ENCODE results near the gene DCD. TPM values are rescaled to one million over a fixed set of nuclear protein-coding genes. Genes with fewer than 3 reads are reported as not detected.

The DCD gene
- total and polyA plus RNA-seq, 2 of the 8 experiments (the other 6 are each of a cell fraction or from before 2014, with no cell fraction given): not detected

DNA sequence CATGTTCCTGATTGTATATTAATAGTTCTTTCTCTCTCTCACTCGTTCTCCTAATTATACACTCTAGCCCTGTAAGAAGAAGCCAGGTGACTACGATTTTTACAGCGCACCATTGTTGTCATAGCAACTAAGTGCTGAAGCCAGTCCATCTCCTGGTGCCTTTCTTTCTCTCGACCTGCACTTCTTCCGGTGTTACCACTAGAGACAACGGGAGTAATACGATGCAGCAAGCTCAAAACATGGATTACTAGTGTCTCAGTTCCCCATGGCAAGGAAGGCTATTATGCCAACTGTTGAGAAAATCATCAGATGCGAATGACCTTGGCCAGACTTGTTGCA is 40.8 kb upstream of the DCD start (continued):
- TF ChIP-seq SAP30 (IDR thresholded peaks at IDR 0.05; ENCODE audit: insufficient read depth, insufficient replicate concordance, low read length) (no peak), KDM4A (IDR thresholded peaks at IDR 0.05; ENCODE audit: low read depth, low read length, severe bottlenecking) (no peak), TEAD4 (IDR thresholded peaks at IDR 0.05; ENCODE audit: low read depth, low read length) (no peak), YY1 (IDR thresholded peaks at IDR 0.05; ENCODE audit: low read depth, low read length) (no peak), TBP (IDR thresholded peaks at IDR 0.05; ENCODE audit: low read depth, low read length) (no peak), RBBP5 (IDR thresholded peaks at IDR 0.05; ENCODE audit: borderline replicate concordance, low read depth, low read length) (no peak)
